RWPE2 (cell line): ENCODE results near the gene GDAP2.

Source experiments
- ATAC-seq: fragments of 200-7000 bp; cut with Tn5 transposase; 3 replicates; pipeline ENCODE4 v1.9.1; 2021; ENCODE audit warnings: low read depth
- DNase-seq: peaks from one replicate; pipeline ENCODE4 v3.0.0-alpha.2; 2020; ENCODE audit warnings: low spot score
- H3K27ac ChIP-seq: fragments of 450-650 bp; 2 replicates; pipeline ENCODE4 v1.5.1; 2017; ENCODE audit warnings: mild to moderate bottlenecking; ENCODE audit not compliant: poor library complexity, severe bottlenecking
- H3K27me3 ChIP-seq: fragments of 250-450 bp; sonication (Bioruptor Pico); 2 replicates; pipeline ENCODE4 v1.5.1; 2021; ENCODE audit warnings: mild to moderate bottlenecking, moderate library complexity; ENCODE audit not compliant: insufficient read depth, poor library complexity, severe bottlenecking
- H3K36me3 ChIP-seq: fragments of 250-450 bp; sonication (Bioruptor Pico); 2 replicates; pipeline ENCODE4 v1.5.1; 2020; ENCODE audit warnings: low read depth, mild to moderate bottlenecking, moderate library complexity
- H3K4me1 ChIP-seq: fragments of 250-450 bp; sonication (Bioruptor Pico); 2 replicates; pipeline ENCODE4 v1.5.1; 2021; ENCODE audit warnings: mild to moderate bottlenecking, moderate library complexity; ENCODE audit not compliant: insufficient read depth, poor library complexity, severe bottlenecking
- H3K4me3 ChIP-seq: fragments of 250-450 bp; sonication (Bioruptor Pico); 2 replicates; pipeline ENCODE4 v1.5.1; 2021; ENCODE audit warnings: mild to moderate bottlenecking, moderate library complexity; ENCODE audit not compliant: severe bottlenecking
- H3K9me3 ChIP-seq: fragments of 250-450 bp; sonication (Bioruptor Pico); 2 replicates; pipeline ENCODE4 v1.5.1; 2021; ENCODE audit warnings: mild to moderate bottlenecking, moderate library complexity; ENCODE audit not compliant: severe bottlenecking
- TF ChIP-seq, protein P1 (sequence below): fragments of 450-650 bp; IDR thresholded peaks from one replicate; pipeline ENCODE4 v1.5.1; 2017; ENCODE audit warnings: mild to moderate bottlenecking, moderate library complexity; ENCODE audit not compliant: poor library complexity, severe bottlenecking

GDAP2 gene

DNA sequence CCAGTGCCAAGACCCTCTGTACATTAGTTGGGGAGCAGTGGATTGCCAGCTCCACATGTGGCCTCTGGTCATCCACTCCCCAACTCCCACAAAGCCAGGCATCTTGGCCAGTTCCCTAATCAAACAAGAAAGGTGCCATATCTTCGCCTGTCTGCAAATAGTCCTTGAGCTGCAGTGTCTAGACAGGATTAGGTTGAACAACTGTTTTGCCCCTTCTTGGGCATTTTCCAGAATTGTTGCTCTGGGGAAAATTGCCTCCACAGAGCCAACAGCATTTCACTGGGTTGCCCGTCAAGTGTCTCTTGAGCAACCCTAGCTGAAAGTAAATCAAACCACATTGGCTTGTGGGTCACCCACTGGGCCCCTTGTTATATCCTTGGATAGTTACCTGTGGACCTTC, 109.3 kb downstream of the GDAP2 start:
- TF ChIP-seq, protein P1, sequence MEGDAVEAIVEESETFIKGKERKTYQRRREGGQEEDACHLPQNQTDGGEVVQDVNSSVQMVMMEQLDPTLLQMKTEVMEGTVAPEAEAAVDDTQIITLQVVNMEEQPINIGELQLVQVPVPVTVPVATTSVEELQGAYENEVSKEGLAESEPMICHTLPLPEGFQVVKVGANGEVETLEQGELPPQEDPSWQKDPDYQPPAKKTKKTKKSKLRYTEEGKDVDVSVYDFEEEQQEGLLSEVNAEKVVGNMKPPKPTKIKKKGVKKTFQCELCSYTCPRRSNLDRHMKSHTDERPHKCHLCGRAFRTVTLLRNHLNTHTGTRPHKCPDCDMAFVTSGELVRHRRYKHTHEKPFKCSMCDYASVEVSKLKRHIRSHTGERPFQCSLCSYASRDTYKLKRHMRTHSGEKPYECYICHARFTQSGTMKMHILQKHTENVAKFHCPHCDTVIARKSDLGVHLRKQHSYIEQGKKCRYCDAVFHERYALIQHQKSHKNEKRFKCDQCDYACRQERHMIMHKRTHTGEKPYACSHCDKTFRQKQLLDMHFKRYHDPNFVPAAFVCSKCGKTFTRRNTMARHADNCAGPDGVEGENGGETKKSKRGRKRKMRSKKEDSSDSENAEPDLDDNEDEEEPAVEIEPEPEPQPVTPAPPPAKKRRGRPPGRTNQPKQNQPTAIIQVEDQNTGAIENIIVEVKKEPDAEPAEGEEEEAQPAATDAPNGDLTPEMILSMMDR, result no peak
- Histone ChIP-seq H3K27ac (no peak overlapping the region), H3K9me3 (no peaks in the 10 kb centered on the region), H3K36me3 (no peaks in the 10 kb centered on the region), H3K4me1 (peaks cover 15% of the 10 kb centered on the region), H3K4me3 (no peak overlapping the region), H3K27me3 (no peaks in the 10 kb centered on the region)
- no peak for DNase-seq
- no peak for ATAC-seq

DNA sequence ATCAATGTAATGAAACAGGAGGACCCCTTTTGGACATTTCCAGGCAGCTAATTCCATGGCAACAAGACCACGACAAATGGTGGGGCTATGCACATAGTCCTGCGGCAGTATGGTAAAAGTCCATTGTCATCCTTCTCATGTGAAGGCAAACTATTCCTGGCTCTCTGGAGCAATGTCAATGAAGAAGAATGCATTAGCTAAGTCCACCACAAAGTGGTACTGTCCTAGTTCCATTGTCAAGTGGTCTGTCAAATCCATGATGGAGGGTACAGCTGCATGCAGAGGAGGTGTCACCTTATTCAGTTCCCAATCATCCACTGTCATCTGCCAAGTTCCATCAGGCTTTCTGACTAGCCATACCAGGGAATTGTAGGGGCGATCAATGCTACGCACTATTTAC, 110.1 kb downstream of the GDAP2 start:
- no peaks in the 10 kb centered on the region for H3K36me3 ChIP-seq
- DNase-seq (no peak), ATAC-seq (no peak)
- H3K27me3 ChIP-seq, result no peaks in the 10 kb centered on the region
- peaks cover 15% of the 10 kb centered on the region for H3K4me1 ChIP-seq
- H3K27ac ChIP-seq, result no peak overlapping the region
- H3K4me3 ChIP-seq, result no peak overlapping the region
- H3K9me3 ChIP-seq, result no peaks in the 10 kb centered on the region
- TF ChIP-seq, protein P1, result no peak

DNA sequence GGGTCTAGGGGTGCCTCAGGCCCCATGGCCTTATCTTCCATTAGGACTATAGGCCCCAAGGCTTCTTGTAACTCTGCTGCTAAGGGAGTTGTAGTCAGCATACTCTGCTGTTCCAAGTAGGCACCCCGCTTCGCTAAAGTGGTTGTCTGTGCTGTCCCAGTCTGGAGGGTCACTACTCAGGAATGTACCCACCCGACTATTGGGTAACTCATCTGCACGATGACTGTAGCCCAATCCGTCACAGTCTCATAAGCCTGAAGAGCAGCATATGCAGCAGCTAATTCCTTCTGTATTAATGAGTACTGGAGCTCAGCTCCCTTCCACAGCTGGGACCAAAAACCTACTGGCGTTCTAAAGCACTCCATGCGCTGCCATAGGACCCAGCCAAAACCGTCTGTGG, 111.0 kb downstream of the GDAP2 start:
- ATAC-seq (no peak), DNase-seq (no peak)
- TF ChIP-seq, protein P1, result no peak
- no peaks in the 10 kb centered on the region for H3K27me3 ChIP-seq
- H3K4me3 ChIP-seq, result no peak overlapping the region
- peaks cover 15% of the 10 kb centered on the region for H3K4me1 ChIP-seq
- H3K27ac ChIP-seq, result no peak overlapping the region
- H3K36me3 ChIP-seq, result no peaks in the 10 kb centered on the region
- H3K9me3 ChIP-seq, result no peaks in the 10 kb centered on the region

DNA sequence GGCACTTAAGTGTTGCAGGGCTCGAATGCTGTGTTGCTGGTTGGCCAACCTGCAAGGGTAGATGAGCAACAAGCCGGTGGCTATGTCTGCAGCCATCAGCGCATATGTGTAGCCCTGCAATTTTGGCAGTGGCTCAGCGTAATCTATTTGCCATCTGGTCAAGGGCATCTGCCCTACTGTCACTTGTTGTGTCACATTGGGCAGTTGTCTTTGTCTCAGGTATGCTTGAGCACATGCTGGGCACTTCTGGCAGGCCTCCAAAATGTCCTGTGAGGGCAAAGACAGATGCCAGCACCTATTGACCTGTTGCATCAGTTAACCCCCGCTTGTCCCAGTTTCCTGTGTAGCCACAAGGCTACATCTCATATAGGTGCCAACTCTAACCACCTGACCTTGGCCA, 111.8 kb downstream of the GDAP2 start:
- TF ChIP-seq, protein P1, result no peak
- H3K27ac ChIP-seq, result no peak overlapping the region
- no peak overlapping the region for H3K4me3 ChIP-seq
- no peak for DNase-seq
- no peaks in the 10 kb centered on the region for H3K36me3 ChIP-seq
- H3K4me1 ChIP-seq, result peaks cover 15% of the 10 kb centered on the region
- H3K9me3 ChIP-seq, result no peaks in the 10 kb centered on the region
- H3K27me3 ChIP-seq, result no peaks in the 10 kb centered on the region
- no peak for ATAC-seq

DNA sequence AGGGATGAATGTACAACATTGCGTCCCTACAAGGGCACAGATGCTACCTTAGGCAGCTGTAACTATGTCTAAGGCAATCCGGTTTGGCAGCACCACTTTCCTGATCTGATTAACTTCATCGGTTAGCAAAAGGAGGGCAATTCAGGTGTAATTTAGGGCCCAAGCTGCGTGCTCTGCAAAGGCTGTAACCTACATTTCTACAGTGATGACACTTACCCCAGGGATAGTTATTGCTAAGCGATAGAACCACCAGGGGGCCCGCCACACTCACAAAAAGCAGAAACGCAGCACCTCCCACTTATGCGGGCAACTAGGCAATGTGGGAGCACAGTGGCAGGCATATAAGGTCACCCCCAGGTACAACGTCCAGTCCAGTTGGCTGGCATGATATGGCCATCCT, 113.5 kb downstream of the GDAP2 start:
- DNase-seq (no peak), ATAC-seq (0 out of 3 replicates have a peak, but pooled peaks have one; percentile 31)
- H3K36me3 ChIP-seq, result no peaks in the 10 kb centered on the region
- H3K27ac ChIP-seq, result no peak overlapping the region
- H3K9me3 ChIP-seq, result no peaks in the 10 kb centered on the region
- peaks cover 1% of the 10 kb centered on the region for H3K4me1 ChIP-seq
- TF ChIP-seq, protein P1, result peak; percentile 15
- no peak overlapping the region for H3K4me3 ChIP-seq
- no peaks in the 10 kb centered on the region for H3K27me3 ChIP-seq
